Suprapubic skin (tissue), 3 donors: ENCODE measurements around the gene IER3.

Experiments
- POLR2A ChIP-seq, 2 donors: fragments of 450-650 bp; IDR thresholded peaks; one replicate each; pipeline ENCODE4 v1.6.1; 2017; ENCODE audit warnings: antibody characterized with exemption in 2 of 2, mild to moderate bottlenecking in 2 of 2, moderate library complexity in 2 of 2
- TF ChIP-seq, protein P1 (sequence below), 2 donors: fragments of 200-600 bp in 1 of 2; fragments of 450-650 bp in 1 of 2; sonication (generic) in 1 of 2; IDR thresholded peaks; one replicate each; pipeline ENCODE4 v1.5.1; 2016 to 2019; ENCODE audit warnings: antibody characterized with exemption in 2 of 2, mild to moderate bottlenecking in 1 of 2, moderate library complexity in 1 of 2

DNA sequence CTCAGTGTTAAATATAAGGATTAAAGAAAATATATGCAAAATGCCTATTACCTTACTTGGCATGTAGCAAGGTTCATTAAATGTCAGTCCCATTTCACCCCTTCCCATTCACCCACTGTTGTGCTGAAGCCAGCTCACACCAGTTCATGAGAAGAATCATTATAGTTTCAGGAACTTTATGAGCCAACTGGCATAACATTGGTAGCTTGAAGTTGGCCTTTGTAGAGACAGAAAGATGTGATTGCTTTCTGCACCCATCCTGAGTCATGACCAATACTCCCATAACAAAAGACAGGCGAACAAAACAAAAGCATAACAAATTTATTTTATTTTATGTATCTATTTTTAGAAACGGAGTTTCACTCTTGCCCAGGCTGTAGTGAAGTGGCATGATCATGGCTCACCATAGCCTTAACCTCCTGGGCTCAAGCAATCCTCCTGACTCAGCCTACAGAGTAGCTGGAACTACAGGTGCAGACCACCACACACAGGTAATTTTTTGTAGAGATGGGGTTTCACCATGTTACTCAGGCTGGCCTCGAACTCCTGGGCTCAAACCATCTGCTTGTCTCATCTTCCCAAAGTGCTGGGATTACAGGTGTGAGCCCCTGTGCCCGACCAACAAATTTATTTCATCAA, 17.6 kb upstream of the IER3 start:
- no peak for TF ChIP-seq POLR2A (IDR thresholded peaks at IDR 0.05)
- TF ChIP-seq, protein P1, sequence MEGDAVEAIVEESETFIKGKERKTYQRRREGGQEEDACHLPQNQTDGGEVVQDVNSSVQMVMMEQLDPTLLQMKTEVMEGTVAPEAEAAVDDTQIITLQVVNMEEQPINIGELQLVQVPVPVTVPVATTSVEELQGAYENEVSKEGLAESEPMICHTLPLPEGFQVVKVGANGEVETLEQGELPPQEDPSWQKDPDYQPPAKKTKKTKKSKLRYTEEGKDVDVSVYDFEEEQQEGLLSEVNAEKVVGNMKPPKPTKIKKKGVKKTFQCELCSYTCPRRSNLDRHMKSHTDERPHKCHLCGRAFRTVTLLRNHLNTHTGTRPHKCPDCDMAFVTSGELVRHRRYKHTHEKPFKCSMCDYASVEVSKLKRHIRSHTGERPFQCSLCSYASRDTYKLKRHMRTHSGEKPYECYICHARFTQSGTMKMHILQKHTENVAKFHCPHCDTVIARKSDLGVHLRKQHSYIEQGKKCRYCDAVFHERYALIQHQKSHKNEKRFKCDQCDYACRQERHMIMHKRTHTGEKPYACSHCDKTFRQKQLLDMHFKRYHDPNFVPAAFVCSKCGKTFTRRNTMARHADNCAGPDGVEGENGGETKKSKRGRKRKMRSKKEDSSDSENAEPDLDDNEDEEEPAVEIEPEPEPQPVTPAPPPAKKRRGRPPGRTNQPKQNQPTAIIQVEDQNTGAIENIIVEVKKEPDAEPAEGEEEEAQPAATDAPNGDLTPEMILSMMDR (IDR thresholded peaks at IDR 0.05) = no peak
